B cell (primary cell): Measurements from ENCODE around the gene ENTPD1. TPM values are rescaled to one million over a fixed set of nuclear protein-coding genes. Genes with fewer than 3 reads are reported as not detected.

Source experiments
- ATAC-seq: fragments of 200-7000 bp; cut with Tn5 transposase; one replicate; pipeline ENCODE4 v1.10.0; 2021; ENCODE audit warnings: low read depth, mild to moderate bottlenecking, moderate number of reproducible peaks, moderate library complexity
- CTCF ChIA-PET: fragments of 350-600 bp; sonication (Branson Sonifier 250); formaldehyde crosslinking; loops from one replicate; lab custom pipeline; 2021; ENCODE audit warnings: antibody characterized with exemption, inconsistent platforms; lab: Charles Lee
- POLR2A ChIA-PET: fragments of 350-600 bp; sonication (Branson Sonifier 250); formaldehyde crosslinking; loops from one replicate; lab custom pipeline; 2021; ENCODE audit warnings: antibody characterized with exemption; lab: Charles Lee
- DNase-seq: peaks from one replicate; pipeline ENCODE4 v3.0.0; 2013
- H2AFZ ChIP-seq: 2 replicates; pipeline ENCODE4 v1.6.1; 2012; ENCODE audit warnings: mild to moderate bottlenecking, low read depth, low read length; ENCODE audit not compliant: insufficient read depth, poor library complexity, severe bottlenecking
- H3K27ac ChIP-seq, 2 donors: 1 replicate in 1 of 2; 2 replicates in 1 of 2; pipeline ENCODE4 v1.5.1; 2012 to 2013; ENCODE audit warnings: low read length in 2 of 2, mild to moderate bottlenecking in 2 of 2, moderate library complexity in 1 of 2
- H3K27me3 ChIP-seq, 4 experiments: fragments of 200-600 bp in 1 of 4; sonication (generic) in 1 of 4; replicated peaks in 1 of 4; 1 replicate in 2 of 4; 2 replicates in 2 of 4; pipeline versions ENCODE4 v1.6.1 to v1.7.0; 2013 to 2016; ENCODE audit warnings: low read length in 3 of 4, mild to moderate bottlenecking in 2 of 4, mixed read lengths in 1 of 4, moderate library complexity in 1 of 4; ENCODE audit not compliant: insufficient read depth in 4 of 4, control insufficient read depth in 3 of 4; ENCODE audit errors: control extremely low read depth in 1 of 4
- H3K36me3 ChIP-seq, 2 experiments: replicated peaks in 1 of 2; 1 replicate in 1 of 2; 2 replicates in 1 of 2; pipeline versions ENCODE4 v1.6.1 to v1.7.1; 2013; ENCODE audit warnings: low read length in 1 of 2; ENCODE audit not compliant: insufficient read depth in 2 of 2, control insufficient read depth in 1 of 2; ENCODE audit errors: control extremely low read depth in 1 of 2, extremely low read depth in 1 of 2
- H3K4me1 ChIP-seq, 2 donors: fragments of 200-600 bp in 1 of 2; sonication (generic) in 1 of 2; 1 replicate in 1 of 2; 2 replicates in 1 of 2; pipeline versions ENCODE4 v1.5.1 to v1.6.1; 2013 to 2017; ENCODE audit warnings: low read length in 2 of 2; ENCODE audit not compliant: control insufficient read depth in 2 of 2, insufficient read depth in 2 of 2
- H3K4me2 ChIP-seq: replicated peaks from 2 replicates; pipeline ENCODE3; 2012; ENCODE audit warnings: mild to moderate bottlenecking, low read depth, low read length; ENCODE audit not compliant: poor library complexity, severe bottlenecking
- H3K4me3 ChIP-seq, 5 experiments: fragments of 200-600 bp in 1 of 5; sonication (generic) in 1 of 5; 1 replicate in 3 of 5; 2 replicates in 2 of 5; pipeline versions ENCODE4 v1.5.1 to v1.7.0; 2011 to 2016; ENCODE audit warnings: low read length in 4 of 5, mild to moderate bottlenecking in 4 of 5, low read depth in 2 of 5, control low read depth in 1 of 5, moderate library complexity in 1 of 5; ENCODE audit not compliant: insufficient read depth in 1 of 5; ENCODE audit errors: control extremely low read depth in 1 of 5, extremely low read depth in 1 of 5
- H3K79me2 ChIP-seq: fragments of 200-600 bp; sonication (generic); one replicate; pipeline ENCODE4 v1.6.0; 2016; ENCODE audit warnings: low read length; ENCODE audit not compliant: control insufficient read depth, insufficient read depth
- H3K9ac ChIP-seq: fragments of 200-600 bp; sonication (generic); 2 replicates; pipeline ENCODE4 v1.6.1; 2017; ENCODE audit warnings: mild to moderate bottlenecking, low read length, moderate library complexity
- H3K9me3 ChIP-seq, 3 donors: one replicate each; pipeline versions ENCODE4 v1.6.1 to v1.7.1; 2013; ENCODE audit warnings: low read length in 2 of 3; ENCODE audit not compliant: control insufficient read depth in 2 of 3, insufficient read depth in 1 of 3; ENCODE audit errors: control extremely low read depth in 1 of 3
- H4K20me1 ChIP-seq: 2 replicates; pipeline ENCODE4 v1.6.0; 2012; ENCODE audit warnings: mild to moderate bottlenecking, low read length; ENCODE audit not compliant: insufficient read depth, control insufficient read depth, poor library complexity, severe bottlenecking
- H3K27ac Mint-ChIP-seq: one replicate; pipeline ENCODE4 v1.8.0; 2021; ENCODE audit warnings: mixed read lengths
- H3K27me3 Mint-ChIP-seq: one replicate; pipeline ENCODE4 v1.8.0; 2021; ENCODE audit warnings: mixed read lengths
- H3K4me1 Mint-ChIP-seq: one replicate; pipeline ENCODE4 v1.8.0; 2021; ENCODE audit warnings: mixed read lengths
- H3K4me3 Mint-ChIP-seq: one replicate; pipeline ENCODE4 v1.8.0; 2021; ENCODE audit warnings: mixed read lengths
- H3K9me3 Mint-ChIP-seq: one replicate; pipeline ENCODE4 v1.8.0; 2022; ENCODE audit warnings: mixed read lengths; ENCODE audit not compliant: insufficient read depth
- CTCF ChIP-seq: fragments of 200-600 bp; IDR thresholded peaks from one replicate; pipeline ENCODE4 v1.8.0; 2022; ENCODE audit warnings: antibody characterized with exemption, mild to moderate bottlenecking
- EZH2 ChIP-seq: IDR thresholded peaks from 2 replicates; pipeline ENCODE4 v1.6.1; 2012; ENCODE audit warnings: borderline replicate concordance, low read depth, mild to moderate bottlenecking, moderate library complexity, low read length; ENCODE audit not compliant: insufficient read depth, poor library complexity, severe bottlenecking
- WGBS: methylation state at CpG from one replicate; pipeline ENCODE4 v1.1.5; 2013; ENCODE audit warnings: missing lambda C conversion rate; ENCODE audit not compliant: insufficient coverage; 5-methylcytosine and 5-hydroxymethylcytosine counted together
- intact Hi-C: fragments of 100-400 bp; cut with micrococcal nuclease; formaldehyde crosslinking; loops from one replicate; pipeline ENCODE4 v1.10.0; 2022
- polyA plus RNA-seq: library from polyadenylated mRNA; depleted of rRNA; stranded (reverse); fragments of >200 nt; gene quantifications from 2 replicates; pipeline ENCODE4 v1.2.3, GENCODE V29; 2012
- total RNA-seq, 2 donors: library from RNA; stranded (reverse); fragments of 120-200 nt in 1 of 2; gene quantifications; 1 replicate in 1 of 2; 2 replicates in 1 of 2; pipeline versions ENCODE4 v1.2.3 to v1.2.4, GENCODE V29; 2013 to 2022

The ENTPD1 gene
- total and polyA plus RNA-seq, 2 donors (not counting 1 experiment from before 2014, with no cell fraction given), result 25.9 to 96.3 TPM

- DNase-seq (no peak), ATAC-seq (no peak)
- Mint-ChIP-seq H3K4me1 (peaks cover 12% of the 10 kb centered on the region), H3K27ac (no peak overlapping the region), H3K27me3 (no peaks in the 10 kb centered on the region), H3K9me3 (peaks cover 2% of the 10 kb centered on the region), H3K4me3 (no peak overlapping the region)
- intact Hi-C loops, result no loop called here
- H2AFZ ChIP-seq, result no peak overlapping the region
- H3K9ac ChIP-seq, result no peak overlapping the region
- H3K4me3 ChIP-seq, result no peak overlapping the region
- no peaks in the 10 kb centered on the region for H3K27me3 ChIP-seq
- H3K79me2 ChIP-seq, result no peaks in the 10 kb centered on the region
- no peaks in the 10 kb centered on the region for H4K20me1 ChIP-seq
- WGBS, result no CpG with 5 or more reads among the region's 1 CpG
- CTCF ChIA-PET, result interaction anchor here (0.7 kb wide), 1 partner anchor 183 kb away, joined by 3 read pairs; the partner anchor contains the start of gene TCTN3
- TF ChIP-seq CTCF (no peak), EZH2 (no peak)
- H3K36me3 ChIP-seq, result peaks cover 5 to 10% of the 10 kb centered on the region in 2 experiments
- POLR2A ChIA-PET, result no interaction called here
- H3K9me3 ChIP-seq, result peaks cover 0 to 12% (median 5%) of the 10 kb centered on the region in 3 donors
- H3K4me1 ChIP-seq, result peaks cover 8 to 11% of the 10 kb centered on the region in 2 donors
- H3K4me2 ChIP-seq, result no peak overlapping the region
- H3K27ac ChIP-seq, result no peak overlapping the region
These were observed 120.8 kb downstream of the ENTPD1 start for GRCh38 chr10:95876756-95877155.

GRCh38 chr10:95877881-95878280, 121.9 kb downstream of the ENTPD1 start:
- Histone ChIP-seq H2AFZ (no peak overlapping the region), H3K4me1 (peaks cover 8 to 11% of the 10 kb centered on the region in 2 donors), H3K79me2 (no peaks in the 10 kb centered on the region), H3K9me3 (peaks cover 0 to 13% (median 8%) of the 10 kb centered on the region in 3 donors), H3K4me2 (no peak overlapping the region), H3K36me3 (peaks cover 0 to 10% of the 10 kb centered on the region in 2 experiments), H3K27me3 (no peaks in the 10 kb centered on the region), H4K20me1 (no peaks in the 10 kb centered on the region), H3K27ac (no peak overlapping the region), H3K9ac (no peak overlapping the region), H3K4me3 (no peak overlapping the region)
- no peak overlapping the region for H3K27ac Mint-ChIP-seq
- TF ChIP-seq CTCF (no peak), EZH2 (no peak)
- peaks cover 2% of the 10 kb centered on the region for H3K9me3 Mint-ChIP-seq
- intact Hi-C loops, result no loop called here
- H3K27me3 Mint-ChIP-seq, result no peaks in the 10 kb centered on the region
- no peak overlapping the region for H3K4me3 Mint-ChIP-seq
- DNase-seq, result no peak
- CTCF ChIA-PET, result interaction anchor here (0.7 kb wide), 1 partner anchor 184 kb away, joined by 3 read pairs; the partner anchor contains the start of gene TCTN3
- no peak for ATAC-seq
- peaks cover 12% of the 10 kb centered on the region for H3K4me1 Mint-ChIP-seq
- POLR2A ChIA-PET, result no interaction called here
